ENCODE results near the gene GRIK4. TPM values are rescaled to one million over a fixed set of nuclear protein-coding genes. Genes with fewer than 3 reads are reported as not detected.

GRIK4 gene
- total RNA-seq, 1 donor from 2014 or later = 2.2 TPM

DNA sequence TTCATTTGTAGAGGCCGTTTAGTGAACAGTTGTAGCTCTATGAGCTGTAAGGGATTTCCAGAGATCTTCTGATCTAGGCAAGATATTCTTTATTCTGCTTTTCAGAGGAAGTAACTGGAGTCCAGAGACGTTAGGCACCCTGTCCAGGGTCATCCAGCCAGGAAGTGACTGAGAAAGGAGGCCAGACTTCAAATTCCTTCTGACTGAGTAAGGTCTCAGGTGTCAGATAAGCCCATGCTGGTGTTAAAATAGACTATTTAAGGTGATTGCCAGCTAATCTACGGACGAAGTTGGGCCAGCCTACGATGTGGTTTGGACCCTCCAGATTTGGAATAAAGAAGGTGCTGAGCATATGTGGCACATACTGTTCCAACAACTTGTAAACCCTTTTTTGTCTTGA lies 54.6 kb downstream of the GRIK4 start:
- H3K9me3 Mint-ChIP-seq (ENCODE audit: unreplicated experiment) = peaks cover 2% of the 10 kb centered on the region
- H3K27ac ChIP-seq (ENCODE audit: low read depth, low read length) = peak overlapping the region; percentile 60
- TF ChIP-seq EZH2 (IDR thresholded peaks at IDR 0.05; ENCODE audit: insufficient read depth, low read length) = no peak
- TF ChIP-seq, protein P1, sequence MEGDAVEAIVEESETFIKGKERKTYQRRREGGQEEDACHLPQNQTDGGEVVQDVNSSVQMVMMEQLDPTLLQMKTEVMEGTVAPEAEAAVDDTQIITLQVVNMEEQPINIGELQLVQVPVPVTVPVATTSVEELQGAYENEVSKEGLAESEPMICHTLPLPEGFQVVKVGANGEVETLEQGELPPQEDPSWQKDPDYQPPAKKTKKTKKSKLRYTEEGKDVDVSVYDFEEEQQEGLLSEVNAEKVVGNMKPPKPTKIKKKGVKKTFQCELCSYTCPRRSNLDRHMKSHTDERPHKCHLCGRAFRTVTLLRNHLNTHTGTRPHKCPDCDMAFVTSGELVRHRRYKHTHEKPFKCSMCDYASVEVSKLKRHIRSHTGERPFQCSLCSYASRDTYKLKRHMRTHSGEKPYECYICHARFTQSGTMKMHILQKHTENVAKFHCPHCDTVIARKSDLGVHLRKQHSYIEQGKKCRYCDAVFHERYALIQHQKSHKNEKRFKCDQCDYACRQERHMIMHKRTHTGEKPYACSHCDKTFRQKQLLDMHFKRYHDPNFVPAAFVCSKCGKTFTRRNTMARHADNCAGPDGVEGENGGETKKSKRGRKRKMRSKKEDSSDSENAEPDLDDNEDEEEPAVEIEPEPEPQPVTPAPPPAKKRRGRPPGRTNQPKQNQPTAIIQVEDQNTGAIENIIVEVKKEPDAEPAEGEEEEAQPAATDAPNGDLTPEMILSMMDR (IDR thresholded peaks at IDR 0.05; ENCODE audit: insufficient read depth, low read depth, low read length) = no peak
- H4K20me1 ChIP-seq (ENCODE audit: insufficient read depth, low read length) = no peaks in the 10 kb centered on the region
- no peaks in the 10 kb centered on the region for H3K27me3 ChIP-seq (ENCODE audit: insufficient read depth, low read length)
- no peaks in the 10 kb centered on the region for H3K36me3 Mint-ChIP-seq (ENCODE audit: low read depth, unreplicated experiment)
- no peaks in the 10 kb centered on the region for H3K36me3 ChIP-seq (ENCODE audit: insufficient read depth, low read length)
- peaks cover 24% of the 10 kb centered on the region for H3K4me1 ChIP-seq (ENCODE audit: insufficient read depth, low read length)
- DNase-seq (ENCODE audit: low read depth) (peak; percentile 64), FAIRE-seq (no peak)
- no peaks in the 10 kb centered on the region for H3K27me3 Mint-ChIP-seq (ENCODE audit: low read depth, unreplicated experiment)
- peak overlapping the region; percentile 51 for H3K9ac ChIP-seq (ENCODE audit: low read length)
- H3K4me2 ChIP-seq (ENCODE audit: low read length) = peak overlapping the region; percentile 85
- no peak overlapping the region for H3K4me3 ChIP-seq (ENCODE audit: insufficient read depth, low read depth, low read length)
- H3K79me2 ChIP-seq (ENCODE audit: insufficient read depth, low read length) = no peaks in the 10 kb centered on the region
- H3K4me1 Mint-ChIP-seq (ENCODE audit: low read depth, unreplicated experiment) = peaks cover 24% of the 10 kb centered on the region
- no peak overlapping the region for H3K4me3 Mint-ChIP-seq (ENCODE audit: unreplicated experiment)
- peak overlapping the region; percentile 19 for H2AFZ ChIP-seq (ENCODE audit: low read depth, low read length)
- H3K9me3 ChIP-seq (ENCODE audit: insufficient read depth, low read depth, low read length) = no peaks in the 10 kb centered on the region
- H3K27ac Mint-ChIP-seq (ENCODE audit: unreplicated experiment) = peak overlapping the region; percentile 91

DNA sequence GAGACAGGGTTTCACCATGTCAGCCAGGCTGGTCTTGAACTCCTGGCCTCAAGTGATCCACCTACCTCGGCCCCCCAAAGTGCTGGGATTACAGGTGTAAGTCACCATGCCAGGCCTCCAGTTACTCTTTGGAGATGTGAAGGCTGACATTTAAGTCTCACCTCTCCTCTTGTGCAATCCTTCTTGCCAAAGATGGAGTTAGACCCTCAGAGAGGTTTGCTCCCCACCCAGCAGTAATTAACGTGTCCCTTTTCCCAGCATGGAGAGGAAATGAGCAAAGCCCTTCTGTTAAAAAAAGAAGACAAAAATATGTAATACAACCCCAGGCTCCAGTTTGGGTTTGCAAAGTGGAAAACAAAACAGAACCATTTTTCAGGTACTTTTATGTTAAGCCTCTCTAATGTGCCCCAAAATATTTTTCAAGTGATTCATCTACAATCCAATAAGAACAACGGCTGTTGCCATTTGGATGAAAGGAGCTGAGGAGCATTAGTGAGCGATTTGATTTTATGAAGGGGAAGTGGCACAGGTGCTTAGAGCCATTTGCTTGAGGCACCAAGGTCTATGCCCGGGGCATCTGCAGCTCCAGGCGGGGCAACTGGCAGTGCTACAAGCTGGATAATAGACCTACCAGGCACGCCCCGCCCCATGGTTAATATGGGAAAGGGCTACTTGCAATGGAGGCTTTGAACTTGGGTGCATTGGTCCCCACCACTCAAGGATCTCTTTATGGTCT lies 57.2 kb downstream of the GRIK4 start:
- Histone ChIP-seq H3K9ac (ENCODE audit: low read length) (no peak overlapping the region), H3K9me3 (ENCODE audit: insufficient read depth, low read depth, low read length) (no peaks in the 10 kb centered on the region), H3K4me2 (ENCODE audit: low read length) (no peak overlapping the region), H4K20me1 (ENCODE audit: insufficient read depth, low read length) (no peaks in the 10 kb centered on the region), H3K79me2 (ENCODE audit: insufficient read depth, low read length) (no peaks in the 10 kb centered on the region), H3K36me3 (ENCODE audit: insufficient read depth, low read length) (no peaks in the 10 kb centered on the region), H3K4me1 (ENCODE audit: insufficient read depth, low read length) (peaks cover 24% of the 10 kb centered on the region), H2AFZ (ENCODE audit: low read depth, low read length) (no peak overlapping the region), H3K4me3 (ENCODE audit: insufficient read depth, low read depth, low read length) (no peak overlapping the region), H3K27me3 (ENCODE audit: insufficient read depth, low read length) (no peaks in the 10 kb centered on the region), H3K27ac (ENCODE audit: low read depth, low read length) (no peak overlapping the region)
- Mint-ChIP-seq H3K27ac (ENCODE audit: unreplicated experiment) (peak overlapping the region; percentile 15), H3K27me3 (ENCODE audit: low read depth, unreplicated experiment) (no peaks in the 10 kb centered on the region), H3K36me3 (ENCODE audit: low read depth, unreplicated experiment) (peaks cover 4% of the 10 kb centered on the region), H3K4me3 (ENCODE audit: unreplicated experiment) (no peak overlapping the region), H3K4me1 (ENCODE audit: low read depth, unreplicated experiment) (peaks cover 21% of the 10 kb centered on the region), H3K9me3 (ENCODE audit: unreplicated experiment) (peaks cover 6% of the 10 kb centered on the region)
- FAIRE-seq (no peak), DNase-seq (ENCODE audit: low read depth) (no peak)
- no peak for TF ChIP-seq EZH2 (IDR thresholded peaks at IDR 0.05; ENCODE audit: insufficient read depth, low read length)
- TF ChIP-seq, protein P1 (IDR thresholded peaks at IDR 0.05; ENCODE audit: insufficient read depth, low read depth, low read length) = no peak

DNA sequence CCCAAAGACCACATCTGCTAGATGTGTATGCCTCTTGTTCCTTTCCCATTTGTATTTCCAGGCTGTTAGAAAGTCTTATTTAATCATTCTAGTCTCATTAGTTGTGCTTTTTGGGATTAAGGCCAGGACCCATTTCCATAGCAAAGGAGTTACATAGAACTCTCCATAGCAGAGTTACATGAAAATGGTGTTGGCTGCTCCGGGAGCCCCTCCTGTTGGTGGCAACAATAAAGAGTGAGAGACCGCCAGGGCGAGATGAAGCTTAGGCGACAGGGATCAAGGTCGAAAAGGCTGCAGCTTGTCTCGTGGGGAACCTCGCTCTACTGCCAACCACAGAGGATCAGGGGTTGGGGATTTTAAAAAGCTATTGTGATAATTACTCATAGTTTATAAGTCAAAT lies 58.3 kb downstream of the GRIK4 start:
- no peak overlapping the region for H3K4me2 ChIP-seq (ENCODE audit: low read length)

More for the DNA sequence above, 58.3 kb downstream of the GRIK4 start:
- H3K36me3 ChIP-seq (ENCODE audit: insufficient read depth, low read length) = no peaks in the 10 kb centered on the region
- H2AFZ ChIP-seq (ENCODE audit: low read depth, low read length) = no peak overlapping the region
- H3K4me1 ChIP-seq (ENCODE audit: insufficient read depth, low read length) = peaks cover 18% of the 10 kb centered on the region
- no peaks in the 10 kb centered on the region for H3K9me3 ChIP-seq (ENCODE audit: insufficient read depth, low read depth, low read length)
- no peak overlapping the region for H3K27ac ChIP-seq (ENCODE audit: low read depth, low read length)
- no peak for TF ChIP-seq EZH2 (IDR thresholded peaks at IDR 0.05; ENCODE audit: insufficient read depth, low read length)
- TF ChIP-seq, protein P1 (IDR thresholded peaks at IDR 0.05; ENCODE audit: insufficient read depth, low read depth, low read length) = no peak
- H3K36me3 Mint-ChIP-seq (ENCODE audit: low read depth, unreplicated experiment) = peaks cover 4% of the 10 kb centered on the region
- no peak overlapping the region for H3K27ac Mint-ChIP-seq (ENCODE audit: unreplicated experiment)
- no peak for DNase-seq (ENCODE audit: low read depth)
- no peak for FAIRE-seq
- H3K79me2 ChIP-seq (ENCODE audit: insufficient read depth, low read length) = no peaks in the 10 kb centered on the region
- no peak overlapping the region for H3K4me3 ChIP-seq (ENCODE audit: insufficient read depth, low read depth, low read length)
- peaks cover 7% of the 10 kb centered on the region for H3K9me3 Mint-ChIP-seq (ENCODE audit: unreplicated experiment)
- no peaks in the 10 kb centered on the region for H3K27me3 Mint-ChIP-seq (ENCODE audit: low read depth, unreplicated experiment)
- H4K20me1 ChIP-seq (ENCODE audit: insufficient read depth, low read length) = no peaks in the 10 kb centered on the region
- no peaks in the 10 kb centered on the region for H3K27me3 ChIP-seq (ENCODE audit: insufficient read depth, low read length)
- H3K9ac ChIP-seq (ENCODE audit: low read length) = no peak overlapping the region
- no peak overlapping the region for H3K4me3 Mint-ChIP-seq (ENCODE audit: unreplicated experiment)
- H3K4me1 Mint-ChIP-seq (ENCODE audit: low read depth, unreplicated experiment) = peaks cover 30% of the 10 kb centered on the region
